SK-N-SH treated with all-trans-retinoic acid at 6 μM for 48 hours (cell line): ENCODE measurements around the gene PBX3.

Experiments
- CREB5 ChIP-seq: fragments of 250-450 bp; sonication (Bioruptor Pico); IDR thresholded peaks from 2 replicates; pipeline ENCODE4 v1.5.1; 2020; ENCODE audit warnings: low read depth, mild to moderate bottlenecking, moderate library complexity
- ESRRG ChIP-seq: fragments of 250-450 bp; sonication (Bioruptor Pico); IDR thresholded peaks from 2 replicates; pipeline ENCODE4 v1.6.1; 2021; ENCODE audit warnings: mild to moderate bottlenecking
- PATZ1 ChIP-seq: fragments of 250-450 bp; sonication (Bioruptor Pico); IDR thresholded peaks from 2 replicates; pipeline ENCODE4 v1.8.0; 2020; ENCODE audit warnings: mild to moderate bottlenecking, moderate library complexity, borderline replicate concordance
- PPARA ChIP-seq: fragments of 250-450 bp; sonication (Bioruptor Pico); IDR thresholded peaks from 2 replicates; pipeline ENCODE4 v1.5.0; 2020; ENCODE audit warnings: mild to moderate bottlenecking, borderline replicate concordance
- RARB ChIP-seq: fragments of 250-450 bp; sonication (Bioruptor Pico); IDR thresholded peaks from 2 replicates; pipeline ENCODE4 v1.8.0; 2021; ENCODE audit warnings: mild to moderate bottlenecking, moderate library complexity
- ZC3H10 ChIP-seq: fragments of 250-450 bp; sonication (Bioruptor Pico); IDR thresholded peaks from 2 replicates; pipeline ENCODE4 v1.5.1; 2021; ENCODE audit warnings: mild to moderate bottlenecking, moderate library complexity
- ZFP3 ChIP-seq: fragments of 250-450 bp; sonication (Bioruptor Pico); IDR thresholded peaks from 2 replicates; pipeline ENCODE4 v1.5.0; 2020; ENCODE audit warnings: mild to moderate bottlenecking, moderate library complexity
- ZFP30 ChIP-seq: fragments of 450-650 bp; formaldehyde crosslinking; IDR thresholded peaks from 2 replicates; pipeline ENCODE4 v1.5.0; 2022; ENCODE audit warnings: mild to moderate bottlenecking, moderate library complexity
- ZNF8 ChIP-seq: fragments of 450-650 bp; formaldehyde crosslinking; IDR thresholded peaks from 2 replicates; pipeline ENCODE4 v1.5.0; 2020; ENCODE audit warnings: mild to moderate bottlenecking, moderate library complexity

GRCh38 chr9:125991886-125992529, 244.8 kb downstream of the PBX3 start:
- TF ChIP-seq ZNF8 (CRISPR knock-in tag) (no peak), PATZ1 (no peak), ZC3H10 (CRISPR knock-in tag) (no peak), ZFP30 (CRISPR knock-in tag) (no peak), PPARA (CRISPR knock-in tag) (no peak), CREB5 (CRISPR knock-in tag) (no peak), RARB (no peak), ZFP3 (CRISPR knock-in tag) (no peak), ESRRG (CRISPR knock-in tag) (no peak)
